ENCODE measurements around the gene WDR82.

The WDR82 gene

DNA sequence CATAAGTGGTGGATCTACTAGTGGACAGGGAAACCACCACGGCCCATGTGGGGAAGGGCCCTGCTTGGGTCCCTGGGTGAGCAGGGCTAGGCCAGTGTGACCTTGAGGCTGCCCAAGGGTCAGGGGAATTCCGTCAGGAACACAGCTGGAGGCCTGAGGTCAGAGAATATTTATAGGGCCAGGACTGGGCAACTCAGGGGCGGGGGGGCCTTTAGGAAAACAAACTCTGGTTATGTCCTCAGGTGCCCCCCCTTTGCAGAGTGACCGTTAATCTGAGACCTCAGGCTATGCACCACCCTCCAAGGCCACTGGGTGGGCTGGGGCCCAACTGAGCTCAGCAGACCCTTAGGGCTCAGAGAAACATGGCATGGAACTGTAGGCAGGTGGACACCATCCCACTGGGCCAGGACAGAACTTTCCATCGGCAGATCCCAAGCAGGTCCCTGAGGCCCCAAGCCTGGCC lies 42.0 kb downstream of the WDR82 start:
- no peak for DNase-seq

DNA sequence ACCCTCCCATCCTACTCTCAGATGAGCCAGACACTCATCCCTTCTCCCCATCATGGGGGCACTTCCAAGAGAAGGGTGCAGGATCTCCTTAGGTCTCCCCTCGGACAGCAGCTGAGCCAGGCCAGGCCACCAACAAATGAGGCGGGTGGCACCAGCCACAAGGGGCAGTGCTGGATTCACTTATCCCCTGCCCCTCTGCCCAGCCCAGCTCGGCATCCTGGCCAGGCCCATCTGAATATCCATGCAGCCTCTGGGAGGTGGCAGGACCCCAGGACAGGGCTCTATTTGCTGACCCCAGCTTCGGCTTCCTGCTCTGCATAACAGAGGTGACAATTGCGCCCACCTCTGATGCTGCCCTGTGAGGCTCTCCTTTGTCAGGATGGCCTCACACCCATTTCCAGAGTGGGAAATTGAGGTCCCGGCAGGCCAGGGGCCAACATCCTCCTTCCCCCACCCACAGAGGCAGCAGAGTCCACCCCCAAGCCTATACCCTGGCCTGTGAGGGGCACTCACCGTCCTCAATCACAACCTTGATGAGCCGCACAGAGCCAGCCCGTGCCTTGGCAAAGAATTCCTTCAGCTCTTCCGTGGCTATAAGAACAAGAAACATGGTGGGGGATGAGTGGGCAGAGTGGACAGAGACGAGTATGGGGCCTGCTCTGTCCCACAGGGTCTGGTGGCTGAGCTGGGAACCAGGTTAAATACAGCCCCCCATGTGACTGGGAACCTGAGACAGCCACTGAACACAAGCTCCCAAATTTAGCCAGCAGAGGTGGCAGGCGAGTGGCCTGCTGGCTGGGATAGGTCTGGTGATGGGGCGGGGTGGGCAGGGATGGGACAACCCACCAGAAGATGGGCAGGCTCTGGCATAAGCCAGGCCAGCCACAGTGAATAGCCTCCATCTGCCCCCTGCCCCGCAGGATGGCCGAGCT lies 43.7 kb downstream of the WDR82 start:
- no peak for DNase-seq

DNA sequence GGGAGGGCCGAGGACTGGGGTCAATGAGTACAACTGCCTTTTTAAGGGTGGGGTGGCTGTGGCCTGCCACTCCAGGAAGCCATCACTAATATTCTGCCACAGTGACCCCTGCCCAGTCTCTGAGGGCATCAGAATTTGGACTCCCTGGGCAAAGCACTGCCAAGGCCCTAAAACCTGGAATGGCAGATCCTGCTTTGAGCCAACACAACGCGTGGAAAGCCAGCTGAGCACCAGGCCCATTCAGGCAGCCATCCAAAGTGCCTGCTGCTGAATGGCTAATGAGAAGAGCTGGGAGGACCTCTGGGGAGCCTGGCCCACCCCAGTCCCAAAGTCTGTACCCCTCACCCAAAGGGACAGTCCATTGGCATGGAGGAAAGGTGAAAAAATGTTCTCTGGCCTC lies 44.5 kb downstream of the WDR82 start:
- DNase-seq, result no peak

DNA sequence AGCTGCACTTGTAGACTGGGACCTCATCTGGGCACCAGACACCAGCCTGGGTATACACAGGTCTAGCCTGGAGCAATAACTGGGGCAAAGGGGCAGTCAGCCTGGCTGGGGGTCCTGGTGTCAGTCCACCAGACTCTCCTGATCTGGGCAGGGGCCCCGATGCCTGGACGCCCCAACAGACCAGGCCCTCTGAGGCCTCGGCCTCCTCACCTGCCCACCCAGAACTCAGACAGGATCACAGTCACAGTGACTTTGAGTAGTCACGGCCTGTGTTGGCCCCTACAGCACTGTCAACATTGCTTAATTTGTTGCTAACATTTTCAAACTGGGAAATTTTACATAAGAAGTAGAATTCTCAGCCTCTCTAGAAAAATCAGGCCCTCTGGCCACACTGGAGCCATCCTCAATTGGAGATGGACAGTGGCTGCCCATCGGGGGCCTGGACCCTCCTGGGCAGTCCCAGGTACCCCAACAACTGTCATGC lies 45.3 kb downstream of the WDR82 start:
- no peak for DNase-seq

DNA sequence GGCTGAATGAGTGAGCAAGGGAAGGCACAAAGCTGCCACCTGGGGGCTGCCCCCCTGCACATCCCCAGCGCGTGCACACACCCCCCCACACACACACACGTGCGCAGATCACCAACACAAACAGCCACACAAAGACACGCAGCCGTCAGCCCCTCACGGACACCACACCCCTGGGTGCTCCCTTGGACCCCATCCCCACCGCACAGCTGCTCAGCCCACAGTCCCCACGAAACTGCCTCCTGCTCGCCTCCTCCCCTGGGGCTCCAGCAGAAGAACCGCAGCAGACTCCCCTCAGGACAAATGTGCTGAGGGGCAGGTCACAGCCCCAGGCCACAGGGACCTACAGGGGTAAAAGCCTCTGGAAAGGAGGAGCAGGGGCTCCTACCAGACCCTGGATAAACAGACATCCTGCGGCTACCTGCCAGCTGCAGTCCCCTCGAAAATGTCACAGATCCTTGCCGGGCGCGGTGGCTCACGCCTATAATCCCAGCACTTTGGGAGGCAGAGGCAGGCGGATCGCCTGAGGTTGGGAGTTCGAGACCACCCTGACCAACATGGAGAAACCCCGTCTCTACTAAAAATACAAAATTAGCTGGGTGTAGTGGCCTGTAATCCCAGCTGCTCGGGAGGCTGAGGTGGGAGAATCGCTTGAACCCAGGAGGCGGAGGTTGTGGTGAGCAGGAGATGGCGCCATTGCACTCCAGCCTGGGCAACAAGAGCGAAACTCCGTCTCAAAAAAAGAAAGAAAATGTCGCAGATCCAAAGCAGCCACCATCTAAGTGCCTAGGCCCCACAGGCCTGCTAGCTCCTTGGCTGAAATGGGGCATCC lies 46.0 kb downstream of the WDR82 start:
- DNase-seq, result no peak

DNA sequence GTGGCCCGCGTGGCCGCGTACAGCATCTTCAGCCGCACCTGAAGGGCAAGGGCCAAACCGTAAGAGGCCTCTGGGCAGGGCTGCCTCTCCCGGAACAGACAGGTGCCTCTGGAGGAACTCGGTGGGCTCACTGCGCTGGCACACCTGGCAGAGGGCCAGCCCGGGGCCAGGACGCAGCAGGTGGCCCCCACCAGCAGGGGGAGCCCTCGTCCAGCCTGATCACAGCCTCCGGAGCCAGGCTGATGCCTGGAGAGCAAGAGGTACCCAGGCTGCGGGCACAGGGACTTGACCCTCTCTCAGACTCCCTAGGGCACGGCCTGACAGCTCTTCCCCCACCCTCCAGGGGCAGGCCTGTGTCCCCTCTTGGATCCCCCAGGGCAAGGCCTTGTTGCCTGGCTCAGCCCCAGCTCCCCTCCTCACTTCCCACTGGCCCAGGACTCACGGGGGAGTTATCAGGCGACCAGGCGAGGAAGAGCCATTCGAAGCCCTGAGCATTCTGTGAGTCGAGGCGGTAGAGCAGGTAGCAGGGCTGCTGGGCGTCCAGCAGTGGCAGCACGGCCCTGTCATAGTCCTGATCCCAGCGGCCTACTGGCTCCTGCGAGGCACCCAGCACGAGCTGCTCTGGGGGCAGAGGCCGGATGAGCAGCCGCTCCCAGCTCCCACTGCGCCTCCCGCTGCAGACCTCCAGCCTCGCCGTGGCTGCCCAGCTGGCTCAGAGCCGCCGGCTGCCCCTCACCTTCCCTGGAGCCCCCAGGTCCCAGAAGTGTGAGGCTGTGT lies 46.8 kb downstream of the WDR82 start:
- DNase-seq, result peak; percentile 2

DNA sequence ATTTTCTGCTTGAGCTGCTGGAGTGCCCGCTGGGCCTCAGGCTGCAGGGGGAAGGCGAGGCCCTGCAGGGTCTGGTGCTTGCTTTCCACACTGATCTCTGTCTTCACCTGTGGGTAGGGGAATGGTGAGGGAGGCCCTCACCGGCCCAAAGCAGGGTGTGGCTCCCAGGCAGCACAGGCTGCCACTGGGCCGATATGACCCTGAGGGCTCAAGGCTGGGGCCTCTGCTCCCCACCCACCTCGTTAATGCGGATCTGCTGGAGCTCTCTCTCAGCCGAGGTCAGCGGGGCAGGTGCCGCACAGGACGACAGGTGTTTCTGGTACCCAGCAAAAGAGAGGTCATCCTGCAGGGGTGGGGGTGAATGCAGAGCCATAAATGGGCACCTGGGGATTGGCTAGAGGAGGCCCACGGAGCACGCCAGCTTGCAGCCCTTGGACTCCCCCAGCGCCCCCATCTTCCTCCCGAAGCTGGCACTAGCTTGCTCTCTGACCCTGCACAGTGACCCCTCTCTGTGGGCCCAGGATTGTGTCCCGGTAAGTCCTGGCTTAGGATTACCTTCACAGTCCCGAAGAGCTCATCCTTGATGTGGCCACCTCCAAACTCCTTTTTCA lies 47.5 kb downstream of the WDR82 start:
- no peak for DNase-seq

DNA sequence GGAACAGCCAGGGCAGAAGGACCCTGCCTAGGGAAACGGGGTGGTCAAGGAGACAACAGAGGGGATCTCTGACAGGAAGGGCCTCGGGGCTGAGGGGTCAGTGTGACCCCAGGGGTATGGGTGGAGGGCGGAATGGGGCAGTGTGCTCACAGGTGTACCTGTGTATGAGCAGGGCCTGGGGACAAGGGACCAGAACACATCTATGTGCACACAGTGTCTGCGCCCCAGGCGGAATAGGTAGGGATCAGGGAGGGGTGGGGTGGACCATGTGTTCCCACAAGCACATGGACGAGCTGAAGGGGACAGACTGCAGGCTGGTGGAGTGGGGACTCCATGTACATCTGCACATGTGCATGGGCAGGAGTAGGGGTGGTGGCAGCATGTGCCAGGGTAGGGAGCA lies 48.0 kb downstream of the WDR82 start:
- DNase-seq, result no peak

DNA sequence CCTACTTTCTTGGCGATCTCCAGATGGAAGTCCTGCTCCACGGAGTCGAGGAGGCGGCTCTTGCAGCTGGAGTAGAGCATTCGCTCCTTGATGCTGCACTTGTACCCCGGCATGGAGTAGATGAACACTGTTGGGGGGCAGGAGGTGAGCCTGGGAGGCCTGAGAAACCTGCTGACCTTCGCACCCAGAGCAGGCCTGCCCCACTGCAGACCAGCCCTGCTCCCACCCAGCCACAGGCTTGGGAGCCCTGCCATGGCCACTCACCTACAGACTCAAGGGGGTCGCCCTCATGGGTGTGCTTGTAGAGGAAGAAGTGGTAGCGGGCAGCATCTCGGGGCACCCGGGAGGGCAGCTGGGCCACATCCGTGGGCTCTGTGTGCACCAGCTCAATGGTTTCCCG lies 48.8 kb downstream of the WDR82 start:
- no peak for DNase-seq

DNA sequence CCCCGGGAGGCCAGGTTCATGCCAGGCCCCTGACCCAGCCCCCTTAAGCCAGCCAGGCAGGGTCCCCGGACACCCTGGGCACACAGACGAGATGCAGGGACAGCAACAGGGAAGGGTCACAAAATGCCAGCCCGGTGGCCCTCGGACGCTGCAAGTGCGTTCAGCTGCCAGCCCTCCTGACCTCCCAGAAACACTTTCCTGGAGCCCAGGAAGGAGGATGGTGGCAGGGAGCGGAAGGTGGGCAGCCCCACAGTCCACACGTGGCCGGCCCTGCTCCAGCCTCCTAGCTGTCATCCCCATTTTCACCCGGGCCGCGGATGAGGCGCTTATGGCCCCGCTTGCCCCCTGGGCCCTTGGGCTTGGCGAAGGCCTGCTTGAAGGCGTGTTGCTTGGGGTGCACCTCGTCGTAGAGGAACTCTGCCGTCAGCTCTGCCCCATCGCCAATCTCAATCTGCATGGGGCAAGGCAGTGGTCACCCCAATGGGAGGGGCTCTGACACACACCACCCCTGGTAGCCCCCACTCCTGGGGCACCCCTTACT lies 49.6 kb downstream of the WDR82 start:
- DNase-seq, result no peak

DNA sequence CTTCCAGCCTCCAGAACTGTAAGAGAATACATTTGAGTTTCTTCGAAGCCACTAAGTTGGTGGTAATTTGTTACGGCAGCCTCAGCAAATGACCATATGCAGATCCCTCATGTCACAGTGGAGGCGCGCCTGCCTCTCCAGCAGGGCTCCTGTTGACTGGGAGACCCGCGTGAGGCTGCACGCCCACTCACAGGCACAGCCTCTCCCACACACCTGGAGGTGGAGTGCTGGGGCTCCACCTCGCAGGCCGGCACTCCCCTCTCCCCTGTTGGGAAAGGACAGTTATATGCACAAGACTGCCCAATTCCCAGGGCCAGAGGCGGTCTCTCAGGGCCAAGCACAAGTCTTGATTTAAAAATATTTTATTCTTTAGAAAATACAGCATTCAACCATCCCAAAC lies 50.2 kb downstream of the WDR82 start:
- no peak for DNase-seq

DNA sequence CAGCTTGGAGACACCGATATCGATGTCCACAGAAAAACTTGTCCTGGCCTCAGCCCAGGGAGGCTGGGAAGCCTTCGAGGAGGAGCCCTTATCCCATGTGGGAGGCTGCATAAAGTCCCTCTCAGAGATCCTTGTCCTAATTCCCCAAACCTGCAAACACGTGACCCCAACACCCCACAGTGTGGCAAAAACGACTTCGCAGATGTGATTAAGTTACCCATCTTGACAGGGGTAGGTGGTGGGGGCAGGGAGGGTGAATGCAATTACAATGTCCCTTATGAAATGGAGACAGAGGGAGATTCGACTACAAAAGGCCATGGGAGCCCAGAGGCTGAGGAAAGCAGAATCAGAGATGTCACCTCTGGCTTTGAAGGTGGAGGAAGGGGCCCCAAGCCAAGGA lies 50.7 kb downstream of the WDR82 start:
- DNase-seq, result no peak

DNA sequence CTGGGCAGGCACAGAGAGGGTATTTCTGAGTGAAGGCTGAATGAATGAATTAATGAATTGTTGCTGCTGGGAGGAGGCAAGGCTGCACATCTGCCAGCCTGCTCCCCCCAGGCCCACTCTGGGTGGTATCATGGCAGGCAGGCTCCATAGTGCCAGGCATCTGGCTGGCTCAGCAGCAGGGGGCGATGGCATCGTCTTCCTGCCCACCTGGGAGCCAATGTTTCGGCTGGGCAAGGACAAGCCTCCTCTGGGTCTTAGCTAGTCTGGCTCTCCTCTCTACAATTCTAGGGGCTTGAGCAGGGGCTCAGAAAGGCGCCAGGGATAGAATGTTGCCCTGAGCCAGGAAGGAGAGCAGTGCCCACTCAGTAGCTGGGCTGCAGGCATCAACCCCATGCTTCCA lies 51.3 kb downstream of the WDR82 start:
- no peak for DNase-seq

DNA sequence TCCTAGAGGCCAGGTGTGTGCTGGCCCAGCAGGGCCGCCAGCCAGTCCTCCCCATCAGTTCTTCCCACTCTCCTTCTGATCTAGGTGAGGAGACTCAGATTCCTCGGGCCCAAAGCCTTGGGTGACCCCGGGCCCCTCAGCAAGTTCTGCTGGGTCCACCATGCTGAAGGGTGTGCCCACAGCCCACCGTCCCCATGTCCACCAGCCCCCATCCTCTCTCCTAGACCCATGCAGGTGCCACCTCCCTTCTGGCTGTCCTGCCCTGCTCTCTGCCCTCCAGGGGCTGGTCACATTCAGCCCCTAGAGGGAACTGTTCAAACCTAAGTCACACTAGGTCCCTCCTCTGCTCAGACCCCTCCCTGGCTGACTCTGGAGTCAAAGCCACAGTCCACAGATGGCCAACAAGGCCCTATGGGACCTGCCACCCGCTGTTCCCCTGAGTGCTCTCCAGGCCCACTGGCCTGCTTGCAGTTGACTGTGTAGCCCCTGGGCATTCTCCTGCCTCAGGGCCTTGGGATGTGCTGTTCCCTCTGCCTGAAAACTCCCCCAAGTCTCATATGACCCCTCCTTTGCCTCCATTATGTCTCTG lies 52.1 kb downstream of the WDR82 start:
- no peak for DNase-seq

DNA sequence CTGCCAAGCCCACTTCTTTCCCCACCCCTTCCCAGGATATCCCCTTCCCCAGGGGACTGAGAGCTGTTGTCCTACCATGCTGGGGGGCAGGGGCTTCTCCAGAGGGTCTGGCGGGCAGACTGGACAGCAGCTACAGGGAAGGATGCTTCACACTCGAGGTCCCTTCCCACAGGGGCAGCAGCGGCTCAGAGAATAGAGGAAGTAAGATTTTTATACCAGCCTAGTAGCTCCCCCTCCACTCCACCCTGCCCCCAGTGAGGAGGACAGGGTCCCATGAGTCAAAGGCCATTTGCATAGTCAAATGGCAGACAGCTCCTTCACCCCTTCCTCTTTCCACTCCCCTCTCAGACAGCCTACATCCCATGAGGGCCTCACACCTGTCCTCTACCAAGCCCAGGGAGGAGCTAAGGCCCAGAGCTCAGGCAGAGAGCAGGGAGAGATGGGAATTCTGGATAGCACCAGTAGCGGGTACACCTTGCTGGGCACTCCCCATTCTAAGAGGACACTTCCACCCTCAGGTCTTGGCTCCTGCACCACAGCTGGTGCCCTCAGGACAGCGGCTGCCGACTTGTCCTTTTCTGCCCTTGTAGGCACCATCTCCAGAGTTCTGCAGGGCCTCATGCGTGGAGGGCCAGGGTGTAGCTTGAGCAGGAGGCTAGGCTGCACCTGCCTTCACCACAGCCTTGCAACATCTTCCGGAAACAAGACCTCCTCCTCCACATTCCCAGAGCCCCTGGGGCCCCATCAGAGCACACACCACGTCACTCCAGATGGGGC lies 52.8 kb downstream of the WDR82 start, which contains the start of gene TLR9:
Gene TLR9, minus strand, starts transcription at position 194 of the 777 bp plus-strand sequence. Its CDS starts 116 bp downstream, at position 78.
- DNase-seq, result no peak

DNA sequence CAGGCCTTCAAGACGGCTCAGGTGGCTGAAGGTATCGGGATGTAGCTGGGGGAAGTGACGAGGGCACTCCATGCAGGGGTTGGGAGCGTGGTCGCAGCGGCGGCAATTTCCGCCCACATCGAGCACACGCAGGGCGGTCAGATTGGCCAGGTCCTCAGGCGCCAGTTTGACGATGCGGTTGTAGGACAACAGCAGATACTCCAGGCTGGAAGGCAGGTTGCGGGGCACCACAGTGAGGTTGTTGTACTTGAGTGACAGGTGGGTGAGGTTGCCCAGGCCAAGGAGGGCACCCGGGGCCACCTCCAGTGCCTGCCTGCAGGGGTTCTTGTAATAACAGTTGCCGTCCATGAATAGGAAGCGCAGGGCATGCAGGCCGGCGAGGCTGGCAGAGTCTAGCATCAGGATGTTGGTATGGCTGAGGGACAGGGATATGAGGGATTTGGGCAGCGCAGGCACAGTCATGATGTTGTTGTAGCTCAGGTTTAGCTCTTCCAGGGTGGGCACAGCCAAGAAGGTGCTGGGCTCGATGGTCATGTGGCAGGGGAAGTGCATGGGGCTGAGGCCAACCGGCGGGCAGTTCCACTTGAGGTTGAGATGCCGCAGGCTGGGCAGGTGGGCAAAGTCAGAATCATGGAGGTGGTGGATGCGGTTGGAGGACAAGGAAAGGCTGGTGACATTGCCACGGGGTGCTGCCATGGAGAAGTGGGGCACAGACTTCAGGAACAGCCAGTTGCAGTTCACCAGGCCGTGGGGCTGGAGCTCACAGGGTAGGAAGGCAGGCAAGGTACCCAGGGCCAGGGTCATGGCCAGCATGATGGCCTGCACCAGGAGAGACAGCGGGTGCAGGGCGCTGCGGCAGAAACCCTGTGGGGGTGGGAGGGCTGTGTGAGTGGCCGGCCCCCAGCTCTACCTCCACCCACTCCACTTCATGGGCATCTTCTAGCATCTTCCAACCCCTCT lies 54.7 kb downstream of the WDR82 start:
- no peak for DNase-seq

DNA sequence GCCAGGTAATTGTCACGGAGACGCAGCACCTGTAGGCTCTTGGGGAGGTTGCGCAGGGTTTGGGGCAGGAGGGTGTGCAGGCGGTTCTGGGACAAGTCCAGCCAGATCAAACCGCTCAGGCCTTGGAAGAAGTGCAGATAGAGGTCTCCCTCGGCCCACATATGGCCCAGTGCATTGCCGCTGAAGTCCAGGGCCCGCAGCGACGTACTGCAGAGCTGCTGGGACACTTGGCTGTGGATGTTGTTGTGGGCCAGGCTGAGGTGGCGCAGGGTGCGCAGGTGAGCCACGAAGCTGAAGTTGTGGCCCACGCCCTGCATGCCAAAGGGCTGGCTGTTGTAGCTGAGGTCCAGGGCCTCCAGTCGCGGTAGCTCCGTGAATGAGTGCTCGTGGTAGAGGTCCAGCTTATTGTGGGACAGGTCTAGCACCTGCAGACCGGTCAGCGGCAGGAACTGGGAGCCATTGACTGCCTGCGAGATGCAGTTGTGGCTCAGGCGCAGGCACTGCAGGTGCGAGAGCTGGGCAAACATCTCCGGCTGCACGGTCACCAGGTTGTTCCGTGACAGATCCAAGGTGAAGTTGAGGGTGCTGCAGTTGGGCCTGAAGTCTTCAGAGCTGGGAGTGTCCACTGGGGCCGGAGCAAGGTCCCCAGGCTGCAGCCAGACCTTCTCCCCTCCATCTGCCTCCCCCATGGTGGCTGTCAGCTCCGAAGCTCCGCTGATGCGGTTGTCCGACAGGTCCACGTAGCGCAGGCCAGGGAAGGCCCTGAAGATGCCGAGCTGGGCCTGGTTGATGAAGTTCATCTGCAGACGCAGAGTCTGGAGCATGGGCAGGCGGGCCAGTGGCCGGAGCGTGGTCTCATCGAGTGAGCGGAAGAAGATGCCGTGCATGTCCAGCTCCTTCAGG lies 55.9 kb downstream of the WDR82 start:
- DNase-seq, result no peak

DNA sequence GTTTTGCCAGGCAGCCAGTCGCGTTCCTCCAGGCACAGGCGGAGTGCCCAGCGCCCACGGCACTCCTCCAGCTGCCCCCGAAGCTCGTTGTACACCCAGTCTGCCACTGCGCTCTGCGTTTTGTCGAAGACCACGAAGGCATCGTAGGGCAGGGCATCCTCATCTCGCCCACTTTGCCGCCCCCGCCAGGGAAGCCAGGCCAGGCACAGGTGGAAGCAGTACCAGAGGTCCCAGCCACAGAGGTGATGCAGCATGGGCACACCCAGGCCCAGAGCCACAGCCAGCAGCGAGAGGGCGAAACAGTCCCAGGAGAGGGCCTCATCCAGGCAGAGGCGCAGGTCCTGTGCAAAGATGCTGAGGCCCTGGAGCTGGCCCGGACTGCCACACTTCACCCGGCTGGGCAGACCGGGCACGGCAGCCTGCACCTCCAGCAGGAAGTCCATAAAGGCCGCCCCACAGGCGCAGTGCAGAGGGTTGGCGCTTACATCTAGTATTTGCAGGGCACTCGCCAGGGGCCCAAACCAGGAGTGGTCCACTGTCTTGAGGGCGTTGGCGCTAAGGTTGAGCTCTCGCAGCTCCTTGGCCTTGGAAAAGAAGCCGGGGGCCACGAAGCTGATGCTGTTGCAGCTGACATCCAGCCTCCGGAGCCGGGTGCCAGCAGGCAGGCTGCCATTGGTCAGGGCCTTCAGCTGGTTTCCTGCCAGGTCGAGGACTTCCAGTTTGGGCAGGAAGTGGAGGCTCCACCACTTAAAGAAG lies 56.7 kb downstream of the WDR82 start:
- DNase-seq, result no peak
